HS-5 (cell line): ENCODE data around the gene CHAT.

ENCODE experiments used
- DNase-seq: peaks from one replicate; pipeline ENCODE4 v3.0.0-alpha.2; 2012; ENCODE audit warnings: low read depth

The CHAT gene

GRCh38 chr10:49597426-49598163, 16.2 kb upstream of the CHAT start:
- DNase-seq, result no peak

- no peak for DNase-seq
These were observed 15.5 kb upstream of the CHAT start for GRCh38 chr10:49598164-49598856.

DNA sequence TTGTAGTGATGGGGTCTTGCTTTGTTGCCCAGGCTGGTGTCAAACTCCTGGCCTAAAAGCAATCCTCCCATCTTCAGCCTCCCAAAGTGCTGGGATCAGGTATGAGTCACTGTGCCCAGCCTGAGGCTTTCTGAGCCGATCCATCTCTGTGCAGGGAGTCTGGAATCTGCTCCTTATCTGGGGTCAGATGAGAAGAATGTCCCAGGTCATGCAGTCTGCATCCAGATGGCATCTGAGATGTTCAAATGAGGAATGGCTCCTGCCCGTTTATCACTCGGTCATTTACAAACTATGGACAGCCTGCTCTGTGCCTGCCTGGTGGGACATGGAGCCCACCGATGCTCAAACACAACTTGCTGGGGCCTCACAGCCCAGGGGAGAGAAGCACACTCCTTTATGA, 14.9 kb upstream of the CHAT start:
- DNase-seq, result no peak

- no peak for DNase-seq
These were observed 14.3 kb upstream of the CHAT start for GRCh38 chr10:49599546-49599945.

- DNase-seq, result no peak
These were observed 13.8 kb upstream of the CHAT start for GRCh38 chr10:49600046-49600445.

DNA sequence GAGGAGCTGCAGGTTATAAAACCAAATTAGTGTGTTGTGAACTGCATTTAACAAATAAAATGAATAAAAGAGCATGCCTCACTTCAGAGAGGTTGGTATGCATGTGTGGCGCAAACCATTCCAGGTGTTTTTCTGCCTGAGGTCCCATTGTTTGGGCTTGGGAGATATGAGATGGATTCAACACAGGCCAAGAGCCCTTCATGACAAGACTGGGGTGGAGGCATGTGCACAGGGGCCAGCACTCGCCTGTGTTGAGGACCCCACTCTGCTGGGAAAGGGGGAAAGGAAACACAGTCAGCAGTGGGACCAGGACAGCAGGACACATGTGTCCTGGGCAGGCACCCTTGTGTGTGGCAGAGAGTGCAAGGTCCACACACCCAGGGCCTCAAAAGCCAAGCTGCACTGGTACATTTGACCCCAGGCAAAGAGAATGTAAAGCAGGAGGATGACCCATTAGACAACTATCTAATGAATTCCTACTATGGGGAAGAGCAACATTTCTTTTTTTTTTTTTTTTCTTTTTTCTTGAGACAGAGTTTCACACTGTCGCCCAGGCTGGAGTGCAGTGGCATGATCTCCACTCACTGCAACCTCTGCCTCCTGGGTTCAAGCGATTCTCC, 12.9 kb upstream of the CHAT start:
- no peak for DNase-seq

DNA sequence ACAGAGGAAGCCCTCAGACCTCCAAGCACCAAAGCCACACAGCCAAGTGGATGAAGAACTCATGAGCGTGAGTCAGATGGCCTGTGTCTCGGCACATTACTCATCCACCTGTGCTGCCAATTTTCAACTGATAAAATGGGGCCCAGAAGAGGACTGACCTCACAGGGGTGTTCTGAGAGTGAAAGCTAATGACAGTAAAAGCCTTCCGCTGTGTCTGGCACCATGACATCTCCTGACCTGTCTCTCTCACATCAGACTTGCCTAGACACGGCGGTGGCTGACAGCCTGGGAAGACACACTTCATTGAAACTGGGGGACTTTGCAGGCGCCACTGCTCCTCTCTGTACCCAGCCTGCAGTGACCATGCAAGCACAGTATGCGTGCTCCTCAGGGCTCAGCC, 12.0 kb upstream of the CHAT start:
- no peak for DNase-seq

GRCh38 chr10:49602380-49603023, 11.3 kb upstream of the CHAT start:
- no peak for DNase-seq

DNA sequence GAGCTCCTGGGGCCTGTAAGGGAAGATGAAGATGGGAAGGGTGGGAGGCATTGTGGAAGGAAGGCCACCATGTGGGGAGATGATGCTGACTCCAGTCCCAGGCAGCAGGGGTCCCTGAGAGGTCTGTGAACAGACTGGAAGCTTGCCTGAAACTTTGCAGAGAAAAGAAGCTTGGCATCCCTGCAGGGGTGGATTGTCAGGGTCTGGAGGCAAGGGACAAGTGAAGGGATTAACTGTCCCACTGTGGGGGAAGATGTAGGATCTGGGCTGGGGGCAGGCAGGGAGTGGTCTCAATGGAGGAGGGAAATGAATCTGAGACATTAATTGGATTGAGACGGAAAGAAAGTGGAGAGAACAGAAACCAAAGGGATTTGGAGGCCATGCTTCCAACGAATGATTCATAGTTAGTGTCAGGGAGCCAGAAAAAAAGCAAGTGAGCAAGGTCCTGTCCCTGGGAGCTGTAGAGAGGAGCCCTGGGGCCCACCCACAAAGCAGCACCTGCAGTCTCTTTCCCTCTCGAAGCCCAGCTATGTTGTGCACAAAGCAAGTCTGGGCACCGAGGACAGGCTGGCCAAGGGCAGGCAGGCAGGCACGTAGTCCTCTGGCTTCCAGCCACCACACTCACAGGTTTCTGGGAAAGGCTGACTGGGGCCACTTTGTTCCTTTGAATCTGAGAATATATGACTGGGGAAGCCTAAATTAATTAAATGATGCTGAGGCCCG, 8.5 kb upstream of the CHAT start:
- DNase-seq, result no peak

GRCh38 chr10:49605939-49606509, 7.8 kb upstream of the CHAT start:
- DNase-seq, result no peak

DNA sequence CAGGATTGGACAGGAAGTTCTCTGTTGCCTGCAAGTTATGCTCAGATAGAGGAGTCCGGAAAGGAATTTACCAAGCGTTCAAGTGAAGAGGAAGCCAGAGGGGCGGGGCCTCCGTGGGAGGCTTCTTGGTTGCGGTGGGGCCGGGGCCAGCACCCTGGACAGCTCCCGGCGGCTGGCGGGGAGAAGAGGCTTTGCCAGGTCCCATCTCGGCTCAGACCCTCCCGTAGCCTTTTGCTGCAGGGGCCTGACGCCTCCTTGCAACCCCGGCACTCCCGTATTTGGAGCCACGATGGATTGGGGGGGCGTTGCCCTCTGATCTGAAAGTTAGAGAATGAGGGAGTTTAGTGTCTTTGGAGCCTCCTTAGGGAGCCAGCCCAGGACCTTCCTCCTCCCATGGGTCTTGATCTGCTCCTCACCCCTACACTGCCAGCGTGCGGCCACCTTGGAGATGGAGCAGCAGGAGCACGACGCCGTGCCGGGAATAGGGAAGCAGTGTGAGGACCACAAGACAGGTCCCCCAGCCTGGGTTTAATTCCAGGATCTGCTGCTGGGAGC, 6.8 kb upstream of the CHAT start:
- no peak for DNase-seq

- no peak for DNase-seq
These were observed 5.5 kb upstream of the CHAT start for GRCh38 chr10:49608166-49609005.

DNA sequence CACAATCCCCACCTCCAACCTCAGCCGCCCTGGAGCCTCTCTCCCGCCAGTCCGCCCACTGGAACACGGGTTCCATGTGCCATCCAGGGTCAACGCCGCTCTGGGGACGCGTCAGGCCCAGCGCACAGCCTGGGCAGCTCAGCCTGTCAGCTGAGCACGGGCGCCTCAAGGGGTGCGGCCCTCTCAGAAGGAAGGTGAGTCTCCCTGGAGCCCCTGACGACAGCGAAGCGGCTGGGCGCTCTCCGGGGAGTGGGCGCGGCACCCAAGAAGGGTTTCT, 4.9 kb upstream of the CHAT start:
- no peak for DNase-seq

DNA sequence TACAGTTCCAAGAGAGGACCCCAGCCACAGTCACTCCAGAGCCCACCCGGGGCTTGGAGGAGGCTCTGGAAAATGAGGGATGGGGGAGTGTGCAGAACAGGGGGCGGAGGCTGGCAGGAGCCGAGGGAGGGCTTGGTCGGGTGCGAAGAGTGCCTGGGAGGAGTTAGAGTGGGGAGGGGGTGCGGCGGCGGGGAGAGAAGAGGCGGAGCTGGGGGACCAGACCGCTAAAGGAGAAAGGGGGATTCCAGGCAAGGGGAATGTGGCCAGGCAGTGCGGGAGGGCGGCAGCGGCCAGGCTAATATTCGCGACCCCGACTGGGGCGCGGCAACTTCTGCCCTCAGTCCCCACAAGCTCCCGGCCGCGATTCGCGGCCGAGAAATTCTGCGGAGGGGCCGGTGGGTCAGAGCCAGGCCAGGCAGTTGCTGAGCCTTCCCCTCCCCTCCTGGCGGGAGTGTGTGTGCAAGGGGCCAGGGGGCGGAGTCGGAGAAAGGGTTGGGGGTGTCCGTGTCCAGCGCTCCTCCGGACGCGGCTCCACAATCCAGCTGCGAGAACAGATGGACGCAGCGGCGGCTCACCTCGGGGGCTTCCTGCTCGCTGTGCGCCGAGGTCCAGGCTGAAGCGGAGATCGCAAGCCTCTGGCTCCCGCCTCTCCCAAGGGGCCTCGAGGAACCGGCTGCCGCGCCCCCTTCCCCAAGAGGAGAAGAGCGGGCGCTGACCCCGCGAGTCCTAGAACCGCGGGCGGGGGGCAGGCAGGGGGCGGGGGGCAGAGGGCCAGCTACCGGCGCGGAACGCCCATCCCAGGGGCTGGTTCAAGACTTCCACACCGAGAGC, 4.3 kb upstream of the CHAT start:
- DNase-seq, result no peak

DNA sequence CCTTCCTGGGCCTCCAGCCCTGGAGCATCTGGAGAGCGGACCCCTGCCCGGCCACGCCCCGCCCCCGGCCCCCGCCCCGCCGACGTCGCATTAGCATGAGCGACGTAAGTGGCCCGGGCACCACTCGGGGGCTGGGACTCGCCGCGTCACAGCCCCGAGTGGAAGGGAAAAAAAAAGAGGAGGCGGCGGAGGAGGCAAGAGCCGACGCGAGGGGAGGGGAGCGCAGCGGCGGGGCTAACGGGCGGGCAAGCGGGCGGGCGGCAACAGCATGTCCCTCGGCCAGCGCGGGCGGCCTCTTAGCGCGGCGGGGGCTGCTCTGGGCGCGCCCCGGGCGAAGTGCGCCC, 3.8 kb upstream of the CHAT start, which contains the start of gene SLC18A3:
Gene SLC18A3 (plus strand): TSS at position 197 of the 344 bp plus-strand sequence. CDS start 431 bp downstream, outside the sequence.
- no peak for DNase-seq

DNA sequence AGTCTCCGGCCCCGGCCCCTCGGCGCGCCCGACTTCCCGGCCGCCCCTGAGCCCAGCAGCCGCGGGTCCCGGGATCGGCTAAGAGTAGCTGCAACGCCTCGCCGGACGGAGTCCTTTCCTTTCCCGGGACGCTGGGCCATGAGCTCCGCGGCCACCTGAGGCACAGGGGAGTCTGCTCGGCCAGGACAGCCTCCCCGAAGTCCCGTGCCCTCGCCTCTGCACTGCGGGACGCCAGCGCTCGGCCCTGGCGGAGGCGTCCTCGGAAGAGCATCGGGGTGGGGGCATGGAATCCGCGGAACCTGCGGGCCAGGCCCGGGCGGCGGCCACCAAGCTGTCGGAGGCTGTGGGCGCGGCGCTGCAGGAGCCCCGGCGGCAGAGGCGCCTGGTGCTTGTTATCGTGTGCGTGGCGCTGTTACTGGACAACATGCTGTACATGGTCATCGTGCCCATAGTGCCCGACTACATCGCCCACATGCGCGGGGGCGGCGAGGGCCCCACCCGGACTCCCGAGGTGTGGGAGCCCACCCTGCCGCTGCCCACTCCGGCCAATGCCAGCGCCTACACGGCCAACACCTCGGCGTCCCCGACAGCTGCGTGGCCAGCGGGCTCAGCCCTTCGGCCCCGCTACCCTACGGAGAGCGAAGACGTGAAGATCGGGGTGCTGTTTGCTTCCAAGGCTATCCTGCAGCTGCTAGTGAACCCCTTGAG, 3.2 kb upstream of the CHAT start:
- no peak for DNase-seq

- no peak for DNase-seq
These were observed 2.5 kb upstream of the CHAT start for GRCh38 chr10:49611166-49611815.

GRCh38 chr10:49611816-49612512, 1.9 kb upstream of the CHAT start:
- no peak for DNase-seq
